Measurements from ENCODE around the gene BMX.

- TF ChIP-seq POLR2AphosphoS5 (IDR thresholded peaks at IDR 0.05; ENCODE audit: control insufficient read depth, insufficient read depth, low read depth, low read length) = no peak
- TF ChIP-seq CTCF (IDR thresholded peaks at IDR 0.05 in 2 of 3, conservative IDR thresholded peaks at IDR 0.05 in 1 of 3; ENCODE audit: insufficient read depth in 2 of 3, low read depth in 1 of 3, low read length in 3 of 3) = no peak
- no peak for TF ChIP-seq SMARCA5 (IDR thresholded peaks at IDR 0.05)
- TF ChIP-seq ZKSCAN1 (IDR thresholded peaks at IDR 0.05; ENCODE audit: low read depth, low read length) = no peak
- TF ChIP-seq KAT2B (IDR thresholded peaks at IDR 0.05; ENCODE audit: low read depth, low read length) = no peak
- TF ChIP-seq KLF16 (IDR thresholded peaks at IDR 0.05) = no peak
Measured at GRCh38 chrX:15567267-15567666, 66.7 kb downstream of the BMX start.
